ENCODE measurements around the gene PRDM8.
"Not testable (repeated sequence)": the region's sequence is repeated elsewhere in the genome, so short reads cannot be mapped to it uniquely, and the experiment has no call there.

PRDM8 gene

DNA sequence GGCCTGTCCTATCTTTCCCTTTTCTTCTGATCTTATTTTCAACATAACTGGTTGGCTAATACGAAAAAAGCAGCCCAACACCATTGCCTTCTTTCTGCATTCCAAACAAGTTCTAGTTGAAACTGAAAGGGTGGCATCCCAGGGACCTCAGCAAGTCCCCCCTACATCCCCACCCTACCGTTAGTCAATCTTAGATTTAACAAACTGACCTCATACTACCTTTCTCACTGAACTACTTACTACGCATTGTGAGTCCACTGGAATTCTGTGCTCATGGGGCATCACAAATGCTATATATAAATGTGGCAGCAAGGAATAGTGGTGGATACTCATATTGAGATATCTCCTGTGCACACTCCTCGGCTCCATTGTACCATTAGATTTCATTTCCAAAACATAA, 36.1 kb downstream of the PRDM8 start:
- DNase-seq (ENCODE audit: low spot score in 2 of 2): no peak
- Histone ChIP-seq H3K36me3 (replicated peaks) (no peaks in the 10 kb centered on the region), H3K4me1 (no peaks in the 10 kb centered on the region), H3K27me3 (ENCODE audit: low read depth) (0 out of 2 replicates have a peak, but pooled peaks cover 3% of the 10 kb centered on the region), H3K9me3 (no peaks in the 10 kb centered on the region), H3K4me3 (no peak overlapping the region)
- in situ Hi-C loops (cut with MboI; ENCODE audit: low sequenced_read_pairs): no loop called here

DNA sequence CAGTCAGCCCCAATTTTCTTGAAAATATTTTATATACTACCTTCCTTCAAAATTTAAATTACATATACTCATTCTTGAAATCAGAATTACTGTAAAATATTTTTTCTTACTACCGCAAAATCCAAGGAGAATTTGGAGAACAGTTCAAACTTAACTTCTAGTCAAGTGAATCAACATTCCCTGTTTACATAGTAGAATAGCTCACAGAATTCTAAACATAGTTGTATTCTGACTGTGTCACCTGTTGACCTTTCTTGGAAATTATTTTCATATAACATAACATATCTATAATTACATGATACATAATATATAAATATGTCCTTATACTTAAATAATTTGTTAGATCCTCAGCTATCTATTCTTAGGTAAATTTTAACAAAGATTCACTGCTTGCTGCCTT, 38.1 kb downstream of the PRDM8 start:
- 0 out of 2 replicates have a peak, but pooled peaks cover 3% of the 10 kb centered on the region for H3K27me3 ChIP-seq (ENCODE audit: low read depth)
- no peaks in the 10 kb centered on the region for H3K4me1 ChIP-seq
- no peaks in the 10 kb centered on the region for H3K9me3 ChIP-seq
- DNase-seq (ENCODE audit: low spot score in 2 of 2): no peak
- H3K36me3 ChIP-seq (replicated peaks): no peaks in the 10 kb centered on the region
- H3K4me3 ChIP-seq: no peak overlapping the region
- in situ Hi-C loops (cut with MboI; ENCODE audit: low sequenced_read_pairs): no loop called here

DNA sequence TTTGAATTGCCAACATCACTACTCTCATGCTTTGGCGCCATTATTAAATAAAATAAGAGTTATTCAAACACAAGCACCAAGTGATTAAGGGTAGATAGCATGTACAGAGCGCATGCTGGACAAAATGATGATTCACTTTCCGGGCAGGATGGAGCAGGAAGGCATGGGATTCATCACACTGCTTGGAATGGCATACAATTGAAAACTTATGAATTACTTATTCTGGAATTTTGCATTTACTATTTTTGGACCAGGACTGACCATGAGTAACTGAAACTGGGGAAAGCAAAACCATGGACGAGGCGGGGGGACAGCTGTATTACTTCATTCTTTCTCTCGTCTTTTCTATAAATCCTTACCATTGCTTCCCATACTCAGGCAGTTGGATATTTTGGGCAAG, 40.7 kb downstream of the PRDM8 start:
- Histone ChIP-seq H3K4me1 (no peaks in the 10 kb centered on the region), H3K36me3 (replicated peaks) (no peaks in the 10 kb centered on the region), H3K9me3 (no peaks in the 10 kb centered on the region), H3K4me3 (no peak overlapping the region), H3K27me3 (ENCODE audit: low read depth) (0 out of 2 replicates have a peak, but pooled peaks cover 3% of the 10 kb centered on the region)
- in situ Hi-C loops (cut with MboI; ENCODE audit: low sequenced_read_pairs): no loop called here
- no peak for DNase-seq (ENCODE audit: low spot score in 2 of 2)

DNA sequence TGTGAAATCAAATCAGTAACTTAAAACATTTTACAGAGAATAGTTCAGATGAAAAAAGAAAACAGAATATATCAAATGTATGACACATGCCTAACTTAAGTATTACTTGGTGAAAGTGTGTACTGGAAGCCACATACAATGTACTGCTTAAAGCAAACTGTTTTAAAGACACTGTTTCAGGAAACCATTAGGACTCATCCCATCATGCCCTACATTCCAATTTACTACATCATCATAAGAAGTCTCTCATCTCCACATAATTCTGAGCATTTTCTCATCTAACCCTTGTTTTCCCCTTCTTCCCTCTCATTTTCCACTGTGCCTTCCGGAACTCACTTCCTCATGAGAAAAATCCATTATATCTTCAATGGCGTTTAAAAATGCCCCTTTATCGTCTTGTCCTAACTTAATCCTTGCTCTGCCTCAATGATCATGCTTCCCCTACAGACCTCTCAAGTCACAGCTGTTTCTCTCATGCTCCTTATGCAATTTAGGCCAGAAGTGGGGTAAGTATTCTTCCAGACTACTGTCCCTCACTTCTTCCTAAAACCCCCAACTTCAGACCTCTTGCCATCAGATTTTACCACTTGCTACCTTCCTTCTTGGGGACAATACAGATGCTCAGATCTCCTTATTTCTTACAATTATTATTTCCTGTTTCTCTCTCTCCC, 42.3 kb downstream of the PRDM8 start:
- 0 out of 2 replicates have a peak, but pooled peaks cover 3% of the 10 kb centered on the region for H3K27me3 ChIP-seq (ENCODE audit: low read depth)
- in situ Hi-C loops (cut with MboI; ENCODE audit: low sequenced_read_pairs): no loop called here
- DNase-seq (ENCODE audit: low spot score in 2 of 2): no peak

DNA sequence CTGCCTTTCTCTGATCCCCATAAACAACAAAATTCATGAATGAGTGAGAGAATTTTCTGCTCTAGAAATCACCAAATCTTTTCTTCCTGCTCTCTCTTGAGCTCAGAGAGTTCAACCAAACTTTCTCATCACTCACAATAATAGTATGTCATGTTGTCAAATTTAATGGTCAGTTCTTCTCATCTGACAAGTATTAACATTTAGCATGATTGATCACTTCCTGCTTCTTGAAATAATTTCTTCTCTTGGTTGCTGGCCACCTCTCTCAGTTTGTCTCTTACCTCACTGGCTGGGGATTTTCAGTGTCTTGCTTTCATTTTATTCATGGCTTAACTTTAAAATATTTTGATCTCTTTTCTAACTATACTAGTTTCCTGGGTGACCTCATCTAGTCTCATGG, 43.7 kb downstream of the PRDM8 start:
- H3K4me1 ChIP-seq: no peaks in the 10 kb centered on the region
- no peaks in the 10 kb centered on the region for H3K9me3 ChIP-seq
- no peaks in the 10 kb centered on the region for H3K36me3 ChIP-seq (replicated peaks)
- H3K27me3 ChIP-seq (ENCODE audit: low read depth): 0 out of 2 replicates have a peak, but pooled peaks cover 3% of the 10 kb centered on the region
- no peak for DNase-seq (ENCODE audit: low spot score in 2 of 2)
- in situ Hi-C loops (cut with MboI; ENCODE audit: low sequenced_read_pairs): no loop called here
- H3K4me3 ChIP-seq: no peak overlapping the region

More for the DNA sequence above, 42.3 kb downstream of the PRDM8 start:
- Histone ChIP-seq H3K4me3 (no peak overlapping the region), H3K4me1 (no peaks in the 10 kb centered on the region), H3K9me3 (no peaks in the 10 kb centered on the region), H3K36me3 (replicated peaks) (no peaks in the 10 kb centered on the region)

DNA sequence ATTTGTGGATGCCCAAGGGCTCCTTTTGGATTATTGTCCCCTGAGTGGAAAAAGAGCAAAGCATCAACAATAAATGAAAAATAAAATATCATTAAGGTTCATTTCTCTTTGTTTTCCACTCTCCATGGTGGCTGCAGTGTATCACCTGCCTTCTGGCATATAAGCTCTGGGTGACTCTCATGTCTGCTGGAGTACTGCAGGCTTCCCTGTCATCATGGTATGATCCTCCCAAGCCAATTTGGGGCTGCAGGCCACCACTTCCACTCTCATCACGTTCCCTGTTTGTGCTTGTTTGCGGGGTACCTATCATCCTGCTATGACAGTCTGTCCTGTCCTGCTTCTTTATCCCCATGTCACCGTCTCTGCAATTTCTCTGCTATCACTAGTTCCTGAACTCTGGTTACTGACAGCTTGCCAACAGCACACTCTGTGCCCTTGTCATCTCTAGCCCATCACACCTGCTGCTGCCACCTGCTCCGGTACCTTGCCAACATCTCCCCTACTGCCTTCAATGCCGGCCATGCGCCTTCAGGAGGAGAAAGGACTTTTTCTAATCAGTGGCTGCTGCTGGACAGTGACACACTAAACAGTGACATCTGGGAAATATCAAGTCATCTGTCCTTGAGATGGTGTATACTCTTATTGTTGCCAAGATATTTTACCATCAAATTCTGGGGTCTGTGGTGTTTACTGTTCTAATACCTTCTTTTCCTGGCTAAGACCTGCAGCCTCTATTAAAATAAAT, 46.1 kb downstream of the PRDM8 start:
- Histone ChIP-seq H3K4me3 (no peak overlapping the region), H3K9me3 (no peaks in the 10 kb centered on the region), H3K36me3 (replicated peaks) (no peaks in the 10 kb centered on the region), H3K27me3 (ENCODE audit: low read depth) (no peaks in the 10 kb centered on the region), H3K4me1 (no peaks in the 10 kb centered on the region)
- no peak for DNase-seq (ENCODE audit: low spot score in 2 of 2)
- in situ Hi-C loops (cut with MboI; ENCODE audit: low sequenced_read_pairs): no loop called here

DNA sequence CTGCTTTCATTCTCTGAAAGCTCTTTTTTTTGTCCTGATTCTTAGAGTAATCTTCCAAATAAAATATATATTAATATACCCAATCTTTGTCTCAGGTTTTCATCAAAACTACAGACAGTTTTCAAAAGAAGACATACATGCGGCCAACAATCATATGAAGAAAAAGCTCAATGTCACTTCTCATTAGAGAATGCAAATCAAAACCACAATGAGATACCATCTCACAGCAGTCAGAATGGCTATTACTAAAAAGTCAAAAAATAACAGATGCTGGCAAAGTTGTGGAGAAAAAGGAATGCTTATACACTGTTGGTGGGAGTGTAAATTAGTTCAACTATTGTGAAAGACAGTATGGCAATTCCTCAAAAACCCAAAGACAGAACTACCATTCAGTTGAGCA, 50.2 kb downstream of the PRDM8 start:
- H3K9me3 ChIP-seq; H3K4me3 ChIP-seq; H3K27me3 ChIP-seq (ENCODE audit: low read depth); DNase-seq (ENCODE audit: low spot score in 2 of 2); H3K36me3 ChIP-seq (replicated peaks); in situ Hi-C loops (cut with MboI; ENCODE audit: low sequenced_read_pairs); H3K4me1 ChIP-seq: not testable (repeated sequence)

DNA sequence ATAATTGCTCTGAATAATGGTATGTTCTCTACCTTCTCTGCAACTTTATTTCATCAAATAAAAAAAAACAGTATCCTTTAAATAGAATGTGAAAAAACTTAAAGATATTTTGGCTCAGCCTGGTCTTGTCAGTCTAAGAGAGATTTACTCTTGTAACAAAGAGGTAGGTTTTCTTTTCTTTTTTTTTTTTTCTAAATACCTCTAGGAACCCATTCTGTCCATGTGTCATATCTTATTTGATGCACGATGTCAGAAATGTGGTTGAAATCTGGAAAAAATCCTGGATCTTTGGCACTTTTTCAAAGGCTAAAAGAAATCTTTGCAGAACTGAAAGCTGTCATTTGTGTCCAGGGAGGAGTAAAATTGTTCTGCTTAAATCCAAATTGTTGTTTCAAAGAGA, 51.8 kb downstream of the PRDM8 start:
- no peak for DNase-seq (ENCODE audit: low spot score in 2 of 2)
- in situ Hi-C loops (cut with MboI; ENCODE audit: low sequenced_read_pairs): no loop called here
- Histone ChIP-seq H3K4me1 (no peaks in the 10 kb centered on the region), H3K36me3 (replicated peaks) (no peaks in the 10 kb centered on the region), H3K27me3 (ENCODE audit: low read depth) (no peaks in the 10 kb centered on the region), H3K9me3 (no peaks in the 10 kb centered on the region), H3K4me3 (no peak overlapping the region)

DNA sequence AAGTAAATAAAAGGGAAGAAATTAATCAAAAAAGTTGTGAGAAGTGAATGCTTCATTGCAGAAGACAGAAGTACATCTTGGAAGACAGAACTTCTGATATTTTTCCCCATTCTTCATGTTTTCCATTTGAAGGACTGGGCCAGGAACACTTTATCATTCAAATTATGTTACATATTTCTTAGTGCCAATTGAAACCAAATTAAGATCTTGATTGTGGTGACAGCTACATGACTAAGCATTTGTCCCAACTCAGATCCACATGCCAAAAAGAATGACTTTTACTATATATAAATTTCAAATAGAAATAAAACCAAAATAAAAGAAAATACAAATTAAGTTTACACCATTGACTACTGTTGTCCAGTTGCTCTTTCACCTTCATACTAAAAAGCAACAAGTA, 55.1 kb downstream of the PRDM8 start:
- Histone ChIP-seq H3K9me3 (no peaks in the 10 kb centered on the region), H3K4me1 (no peaks in the 10 kb centered on the region), H3K27me3 (ENCODE audit: low read depth) (no peaks in the 10 kb centered on the region; the same call in 1 of the 2 replicates), H3K4me3 (no peak overlapping the region), H3K36me3 (replicated peaks) (no peaks in the 10 kb centered on the region)
- in situ Hi-C loops (cut with MboI; ENCODE audit: low sequenced_read_pairs): no loop called here
- no peak for DNase-seq (ENCODE audit: low spot score in 2 of 2)

DNA sequence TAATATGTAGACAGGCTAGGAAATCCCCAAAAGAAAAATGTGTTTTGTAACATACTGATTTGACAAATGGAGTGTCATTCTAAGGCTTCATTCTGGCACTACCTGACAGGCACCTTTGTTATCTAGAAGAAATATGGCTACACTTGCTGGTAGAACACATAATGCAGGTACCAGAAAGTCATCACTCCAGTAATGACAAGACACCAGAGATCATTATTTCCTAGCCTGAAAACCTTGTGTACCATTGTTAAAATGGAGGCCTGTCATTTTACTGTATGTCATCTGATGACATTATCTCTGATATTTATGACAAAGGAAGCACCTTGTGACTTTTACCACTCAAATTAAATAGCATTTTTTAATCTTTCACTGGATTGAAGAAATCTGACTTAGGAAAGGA, 55.6 kb downstream of the PRDM8 start:
- in situ Hi-C loops (cut with MboI; ENCODE audit: low sequenced_read_pairs): no loop called here
- no peaks in the 10 kb centered on the region for H3K36me3 ChIP-seq (replicated peaks)
- H3K27me3 ChIP-seq (ENCODE audit: low read depth): no peaks in the 10 kb centered on the region; the same call in 1 of the 2 replicates
- DNase-seq (ENCODE audit: low spot score in 2 of 2): no peak
- H3K4me3 ChIP-seq: no peak overlapping the region
- H3K9me3 ChIP-seq: no peaks in the 10 kb centered on the region
- no peaks in the 10 kb centered on the region for H3K4me1 ChIP-seq

DNA sequence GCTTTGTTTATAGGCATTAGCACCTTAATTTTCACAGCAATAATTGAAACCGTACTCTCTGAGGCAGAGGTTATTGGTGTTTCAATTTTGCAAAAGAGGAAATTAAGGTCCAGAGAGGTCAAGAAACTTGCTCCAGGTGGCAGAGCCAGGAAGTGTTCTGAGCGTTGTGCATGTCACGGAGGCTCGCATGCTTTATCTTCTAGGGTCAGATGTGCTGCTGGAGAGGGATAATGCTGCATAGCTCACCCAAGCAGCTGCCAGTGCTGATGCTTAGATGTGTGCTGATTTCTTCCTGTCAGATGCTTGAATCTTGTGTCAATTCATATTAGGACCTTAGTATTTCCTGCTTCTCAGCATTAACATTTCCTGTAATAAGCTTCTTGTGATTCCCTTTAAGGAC, 56.2 kb downstream of the PRDM8 start:
- Histone ChIP-seq H3K4me1 (no peaks in the 10 kb centered on the region), H3K4me3 (no peak overlapping the region), H3K36me3 (replicated peaks) (no peaks in the 10 kb centered on the region), H3K27me3 (ENCODE audit: low read depth) (no peaks in the 10 kb centered on the region; the same call in 1 of the 2 replicates), H3K9me3 (no peaks in the 10 kb centered on the region)
- DNase-seq (ENCODE audit: low spot score in 2 of 2): no peak
- in situ Hi-C loops (cut with MboI; ENCODE audit: low sequenced_read_pairs): no loop called here
